ENCODE data around the gene PLAC9.

The PLAC9 gene

GRCh38 chr10:80187465-80188409 lies 55.2 kb downstream of the PLAC9 start:
- Histone ChIP-seq H3K4me2 (peak overlapping the region; percentile 80 to 95 (median 89)), H3K9me3 (replicated peaks in 1 of 11) (peaks cover 0 to 11% (median 5%) of the 10 kb centered on the region in 11 experiments; a peak in 18 of 22 replicates), H3K9ac (peak overlapping the region; percentile 25 to 73 (median 62); a peak in 20 of 22 replicates), H4K20me1 (peaks cover 34 to 95% (median 63%) of the 10 kb centered on the region in 11 experiments; a peak in 19 of 22 replicates), H3K4me3 (peak overlapping the region; percentile 11 to 49 (median 23); a peak in 14 of 20 replicates), H3K27ac (peak overlapping the region; percentile 63 to 85 (median 70)), H3K4me1 (peaks cover 79 to 97% (median 86%) of the 10 kb centered on the region in 10 experiments), H3K27me3 (no peaks in the 10 kb centered on the region), H3K36me3 (peaks cover 0 to 25% (median 17%) of the 10 kb centered on the region in 11 experiments; a peak in 17 of 22 replicates)
- TF ChIP-seq Cebpa-rat (IDR thresholded peaks at IDR 0.05), result no peak

- H3K27ac ChIP-seq, result peak overlapping the region; percentile 45 to 85 (median 70)
- no peaks in the 10 kb centered on the region for H3K27me3 ChIP-seq
- peak overlapping the region in 9 of 11 experiments; percentile 36 to 73 (median 58); a peak in 15 of 22 replicates for H3K9ac ChIP-seq
- peaks cover 74 to 98% (median 78%) of the 10 kb centered on the region in 10 experiments for H3K4me1 ChIP-seq
- H3K36me3 ChIP-seq, result peaks cover 3 to 25% (median 13%) of the 10 kb centered on the region in 11 experiments; a peak in 15 of 22 replicates
- peak overlapping the region; percentile 80 to 95 (median 89) for H3K4me2 ChIP-seq
- peak overlapping the region in 1 of 10 experiments; percentile 26; a peak in 2 of 20 replicates for H3K4me3 ChIP-seq
- peaks cover 0 to 21% (median 14%) of the 10 kb centered on the region in 11 experiments; a peak in 18 of 22 replicates for H3K9me3 ChIP-seq (replicated peaks in 1 of 11)
- no peak for TF ChIP-seq Cebpa-rat (IDR thresholded peaks at IDR 0.05)
- peaks cover 26 to 95% (median 53%) of the 10 kb centered on the region in 11 experiments; a peak in 18 of 22 replicates for H4K20me1 ChIP-seq
These were observed 56.2 kb downstream of the PLAC9 start for GRCh38 chr10:80188713-80189112.

GRCh38 chr10:80191589-80192270 lies 59.2 kb downstream of the PLAC9 start:
- peaks cover 15 to 95% (median 49%) of the 10 kb centered on the region in 11 experiments; a peak in 21 of 22 replicates for H4K20me1 ChIP-seq

GRCh38 chr10:80192553-80192952 lies 60.0 kb downstream of the PLAC9 start:
- Histone ChIP-seq H3K27me3 (no peaks in the 10 kb centered on the region), H3K4me1 (peaks cover 57 to 99% (median 68%) of the 10 kb centered on the region in 10 experiments), H3K27ac (peak overlapping the region in 3 of 11 experiments; percentile 54 to 65 (median 63); a peak in 3 of 22 replicates), H3K9ac (no peak overlapping the region), H4K20me1 (peaks cover 18 to 95% (median 49%) of the 10 kb centered on the region in 11 experiments), H3K4me3 (no peak overlapping the region; a peak in 1 of 20 replicates), H3K36me3 (peaks cover 14 to 44% (median 33%) of the 10 kb centered on the region in 11 experiments; a peak in 20 of 22 replicates), H3K9me3 (replicated peaks in 1 of 11) (peaks cover 0 to 36% (median 22%) of the 10 kb centered on the region in 11 experiments; a peak in 18 of 22 replicates), H3K4me2 (peak overlapping the region in 4 of 11 experiments; percentile 81 to 98 (median 88); a peak in 9 of 22 replicates)
- no peak for TF ChIP-seq Cebpa-rat (IDR thresholded peaks at IDR 0.05)

More at GRCh38 chr10:80191589-80192270, 59.2 kb downstream of the PLAC9 start:
- Histone ChIP-seq H3K36me3 (peaks cover 14 to 41% (median 33%) of the 10 kb centered on the region in 11 experiments; a peak in 20 of 22 replicates), H3K27ac (peak overlapping the region; percentile 20 to 71 (median 61); a peak in 21 of 22 replicates), H3K4me3 (peak overlapping the region in 6 of 10 experiments; percentile 5 to 33 (median 13); a peak in 6 of 20 replicates), H3K27me3 (no peaks in the 10 kb centered on the region), H3K9ac (peak overlapping the region in 9 of 11 experiments; percentile 2 to 57 (median 50); a peak in 15 of 22 replicates), H3K9me3 (replicated peaks in 1 of 11) (peaks cover 0 to 36% (median 22%) of the 10 kb centered on the region in 11 experiments; a peak in 18 of 22 replicates), H3K4me2 (peak overlapping the region; percentile 71 to 98 (median 82)), H3K4me1 (peaks cover 57 to 99% (median 68%) of the 10 kb centered on the region in 10 experiments)
- no peak for TF ChIP-seq Cebpa-rat (IDR thresholded peaks at IDR 0.05)

GRCh38 chr10:80194373-80195045 lies 62.0 kb downstream of the PLAC9 start:
- H3K4me3 ChIP-seq, result no peak overlapping the region
- TF ChIP-seq Cebpa-rat (IDR thresholded peaks at IDR 0.05), result no peak
- peaks cover 54 to 99% (median 68%) of the 10 kb centered on the region in 10 experiments for H3K4me1 ChIP-seq
- H3K4me2 ChIP-seq, result peak overlapping the region in 3 of 11 experiments; percentile 21 to 98 (median 97); a peak in 4 of 22 replicates
- 0 out of 22 replicates have a peak overlapping the region, but pooled peaks of 1 of the 11 experiments have one; percentile 17 for H3K27ac ChIP-seq
- H3K9ac ChIP-seq, result no peak overlapping the region
- peaks cover 14 to 44% (median 33%) of the 10 kb centered on the region in 11 experiments; a peak in 20 of 22 replicates for H3K36me3 ChIP-seq
- peaks cover 38 to 96% (median 60%) of the 10 kb centered on the region in 11 experiments for H4K20me1 ChIP-seq
- no peaks in the 10 kb centered on the region for H3K27me3 ChIP-seq
- peaks cover 0 to 36% (median 22%) of the 10 kb centered on the region in 11 experiments; a peak in 18 of 22 replicates for H3K9me3 ChIP-seq (replicated peaks in 1 of 11)

Data from BLaER1 treated with 17β-estradiol and CSF1 and Interleukin-3, amounts not matched to agents 10 nM and 100 nM (cell line).